Activated CD4-positive, alpha-beta T cell treated with anti-CD3 and anti-CD28 coated beads, Interleukin-2, amount 10 ng/mL, durations not matched to agents 24 days and 14 days (primary cell): ENCODE data around the gene DLGAP4. TPM values are rescaled to one million over a fixed set of nuclear protein-coding genes. Genes with fewer than 3 reads are reported as not detected.

ENCODE experiments used
- DNase-seq: peaks from one replicate; pipeline ENCODE4 v3.0.0; 2022
- H3K27ac Mint-ChIP-seq: one replicate; pipeline ENCODE4 v1.8.0; 2022; ENCODE audit warnings: mild to moderate bottlenecking, mixed read lengths
- H3K27me3 Mint-ChIP-seq: one replicate; pipeline ENCODE4 v1.8.0; 2022; ENCODE audit warnings: mixed read lengths
- H3K36me3 Mint-ChIP-seq: one replicate; pipeline ENCODE4 v1.8.0; 2022; ENCODE audit warnings: low read depth, mild to moderate bottlenecking, mixed read lengths
- H3K4me1 Mint-ChIP-seq: one replicate; pipeline ENCODE4 v1.8.0; 2021; ENCODE audit warnings: mixed read lengths
- H3K4me3 Mint-ChIP-seq: one replicate; pipeline ENCODE4 v1.8.0; 2022; ENCODE audit warnings: mild to moderate bottlenecking, moderate library complexity, mixed read lengths
- H3K9me3 Mint-ChIP-seq: one replicate; pipeline ENCODE4 v1.8.0; 2021; ENCODE audit warnings: mixed read lengths
- intact Hi-C: fragments of 100-400 bp; cut with micrococcal nuclease; formaldehyde crosslinking; loops from one replicate; pipeline ENCODE4 v1.15.1; 2023
- total RNA-seq: library from RNA; stranded (reverse); gene quantifications from 2 replicates; pipeline ENCODE4 v1.2.3, GENCODE V29; 2022

DLGAP4 gene
- total RNA-seq, 1 donor from 2014 or later: 21.3 TPM

- intact Hi-C loops: no loop called here
- H3K27ac Mint-ChIP-seq: no peak overlapping the region
- H3K27me3 Mint-ChIP-seq: peaks cover 2% of the 10 kb centered on the region
- no peaks in the 10 kb centered on the region for H3K4me1 Mint-ChIP-seq
- no peak overlapping the region for H3K4me3 Mint-ChIP-seq
- no peaks in the 10 kb centered on the region for H3K9me3 Mint-ChIP-seq
- H3K36me3 Mint-ChIP-seq: no peaks in the 10 kb centered on the region
- no peak for DNase-seq
Observed at GRCh38 chr20:36339646-36340592, 33.8 kb downstream of the DLGAP4 start.

GRCh38 chr20:36340593-36340990 lies 34.5 kb downstream of the DLGAP4 start:
- H3K36me3 Mint-ChIP-seq: no peaks in the 10 kb centered on the region
- intact Hi-C loops: no loop called here
- no peak overlapping the region for H3K4me3 Mint-ChIP-seq
- no peak for DNase-seq
- no peaks in the 10 kb centered on the region for H3K4me1 Mint-ChIP-seq
- peaks cover 2% of the 10 kb centered on the region for H3K27me3 Mint-ChIP-seq
- H3K9me3 Mint-ChIP-seq: no peaks in the 10 kb centered on the region
- no peak overlapping the region for H3K27ac Mint-ChIP-seq

- H3K9me3 Mint-ChIP-seq: no peaks in the 10 kb centered on the region
- H3K27me3 Mint-ChIP-seq: no peaks in the 10 kb centered on the region
- intact Hi-C loops: no loop called here
- no peak overlapping the region for H3K4me3 Mint-ChIP-seq
- H3K4me1 Mint-ChIP-seq: no peaks in the 10 kb centered on the region
- no peak for DNase-seq
- H3K27ac Mint-ChIP-seq: no peak overlapping the region
- H3K36me3 Mint-ChIP-seq: no peaks in the 10 kb centered on the region
Observed at GRCh38 chr20:36341331-36342020, 35.3 kb downstream of the DLGAP4 start.

GRCh38 chr20:36342331-36343120 lies 36.4 kb downstream of the DLGAP4 start:
- no peak for DNase-seq
- Mint-ChIP-seq H3K27me3 (no peaks in the 10 kb centered on the region), H3K4me1 (no peaks in the 10 kb centered on the region), H3K9me3 (no peaks in the 10 kb centered on the region), H3K36me3 (no peaks in the 10 kb centered on the region), H3K4me3 (no peak overlapping the region), H3K27ac (no peak overlapping the region)
- intact Hi-C loops: no loop called here

GRCh38 chr20:36343641-36344040 lies 37.5 kb downstream of the DLGAP4 start:
- Mint-ChIP-seq H3K4me1 (no peaks in the 10 kb centered on the region), H3K36me3 (no peaks in the 10 kb centered on the region), H3K27ac (no peak overlapping the region), H3K4me3 (no peak overlapping the region), H3K27me3 (no peaks in the 10 kb centered on the region), H3K9me3 (no peaks in the 10 kb centered on the region)
- no peak for DNase-seq
- intact Hi-C loops: no loop called here

GRCh38 chr20:36344517-36345132 lies 38.5 kb downstream of the DLGAP4 start:
- no peaks in the 10 kb centered on the region for H3K36me3 Mint-ChIP-seq
- no peak overlapping the region for H3K27ac Mint-ChIP-seq
- no peaks in the 10 kb centered on the region for H3K4me1 Mint-ChIP-seq
- no peaks in the 10 kb centered on the region for H3K27me3 Mint-ChIP-seq
- no peaks in the 10 kb centered on the region for H3K9me3 Mint-ChIP-seq
- intact Hi-C loops: no loop called here
- DNase-seq: peak; percentile 80
- no peak overlapping the region for H3K4me3 Mint-ChIP-seq

GRCh38 chr20:36346256-36346655 lies 40.1 kb downstream of the DLGAP4 start:
- H3K36me3 Mint-ChIP-seq: no peaks in the 10 kb centered on the region
- DNase-seq: no peak
- H3K27me3 Mint-ChIP-seq: no peaks in the 10 kb centered on the region
- no peaks in the 10 kb centered on the region for H3K4me1 Mint-ChIP-seq
- intact Hi-C loops: no loop called here
- H3K4me3 Mint-ChIP-seq: no peak overlapping the region
- H3K9me3 Mint-ChIP-seq: no peaks in the 10 kb centered on the region
- H3K27ac Mint-ChIP-seq: no peak overlapping the region

GRCh38 chr20:36349384-36350170 lies 43.4 kb downstream of the DLGAP4 start:
- no peak for DNase-seq
- intact Hi-C loops: no loop called here
- H3K36me3 Mint-ChIP-seq: no peaks in the 10 kb centered on the region
- no peaks in the 10 kb centered on the region for H3K9me3 Mint-ChIP-seq
- no peaks in the 10 kb centered on the region for H3K27me3 Mint-ChIP-seq
- H3K27ac Mint-ChIP-seq: no peak overlapping the region
- H3K4me1 Mint-ChIP-seq: no peaks in the 10 kb centered on the region
- H3K4me3 Mint-ChIP-seq: no peak overlapping the region

GRCh38 chr20:36350439-36350838 lies 44.3 kb downstream of the DLGAP4 start:
- Mint-ChIP-seq H3K4me3 (no peak overlapping the region), H3K27ac (no peak overlapping the region), H3K9me3 (no peaks in the 10 kb centered on the region), H3K4me1 (no peaks in the 10 kb centered on the region), H3K27me3 (no peaks in the 10 kb centered on the region), H3K36me3 (no peaks in the 10 kb centered on the region)
- no peak for DNase-seq
- intact Hi-C loops: no loop called here

GRCh38 chr20:36351937-36352336 lies 45.8 kb downstream of the DLGAP4 start:
- Mint-ChIP-seq H3K27ac (no peak overlapping the region), H3K4me1 (no peaks in the 10 kb centered on the region), H3K9me3 (no peaks in the 10 kb centered on the region), H3K4me3 (no peak overlapping the region), H3K27me3 (no peaks in the 10 kb centered on the region), H3K36me3 (no peaks in the 10 kb centered on the region)
- DNase-seq: no peak
- intact Hi-C loops: no loop called here

- Mint-ChIP-seq H3K4me1 (no peaks in the 10 kb centered on the region), H3K27me3 (no peaks in the 10 kb centered on the region), H3K9me3 (no peaks in the 10 kb centered on the region), H3K27ac (no peak overlapping the region), H3K36me3 (no peaks in the 10 kb centered on the region), H3K4me3 (no peak overlapping the region)
- DNase-seq: no peak
- intact Hi-C loops: no loop called here
Observed at GRCh38 chr20:36352843-36353553, 46.9 kb downstream of the DLGAP4 start.

GRCh38 chr20:36353740-36354139 lies 47.6 kb downstream of the DLGAP4 start:
- Mint-ChIP-seq H3K4me1 (no peaks in the 10 kb centered on the region), H3K36me3 (no peaks in the 10 kb centered on the region), H3K9me3 (no peaks in the 10 kb centered on the region), H3K27ac (no peak overlapping the region), H3K4me3 (no peak overlapping the region), H3K27me3 (no peaks in the 10 kb centered on the region)
- DNase-seq: no peak
- intact Hi-C loops: no loop called here
